ENCODE measurements around the gene IQCB1.

The IQCB1 gene

GRCh38 chr3:121839962-121840361, 5.1 kb upstream of the IQCB1 start:
- no peaks in the 10 kb centered on the region for H3K9me3 ChIP-seq
- intact Hi-C loops (cut with DNase I; ENCODE audit: low total_unique reads) = no loop called here
- no peaks in the 10 kb centered on the region for H3K27me3 ChIP-seq
- DNase-seq = no peak
- no peak overlapping the region for H3K4me3 ChIP-seq
- no peaks in the 10 kb centered on the region for H3K36me3 ChIP-seq
- peaks cover 0 to 6% (median 3%) of the 10 kb centered on the region in 4 donors for H3K4me1 ChIP-seq
- H3K27ac ChIP-seq = no peak overlapping the region
- TF ChIP-seq CTCF (IDR thresholded peaks at IDR 0.05) = no peak

DNA sequence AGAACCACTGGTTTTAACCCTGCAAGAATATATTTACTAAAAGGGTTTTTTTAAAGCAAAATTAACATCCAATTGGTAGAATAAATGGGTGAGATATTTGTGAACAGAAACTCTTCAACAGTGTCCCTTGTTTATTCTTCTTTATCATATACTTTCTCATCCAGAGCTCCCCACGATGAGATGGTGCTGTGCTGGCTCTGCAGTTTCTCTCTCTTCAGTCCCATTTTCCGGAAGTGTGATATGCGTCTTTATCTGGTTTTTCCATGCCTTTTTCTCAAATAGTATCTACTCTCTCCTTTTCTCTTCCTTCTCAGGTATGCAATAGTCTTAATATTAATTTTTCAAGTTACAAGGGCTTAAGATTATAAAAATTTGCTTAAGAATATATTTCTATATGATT, 1.6 kb upstream of the IQCB1 start:
- TF ChIP-seq CTCF (IDR thresholded peaks at IDR 0.05) = no peak
- DNase-seq = no peak
- Histone ChIP-seq H3K4me3 (no peak overlapping the region), H3K9me3 (no peaks in the 10 kb centered on the region), H3K27ac (no peak overlapping the region), H3K4me1 (peaks cover 0 to 25% (median 12%) of the 10 kb centered on the region in 4 donors), H3K36me3 (no peaks in the 10 kb centered on the region), H3K27me3 (no peaks in the 10 kb centered on the region)
- intact Hi-C loops (cut with DNase I; ENCODE audit: low total_unique reads) = no loop called here

DNA sequence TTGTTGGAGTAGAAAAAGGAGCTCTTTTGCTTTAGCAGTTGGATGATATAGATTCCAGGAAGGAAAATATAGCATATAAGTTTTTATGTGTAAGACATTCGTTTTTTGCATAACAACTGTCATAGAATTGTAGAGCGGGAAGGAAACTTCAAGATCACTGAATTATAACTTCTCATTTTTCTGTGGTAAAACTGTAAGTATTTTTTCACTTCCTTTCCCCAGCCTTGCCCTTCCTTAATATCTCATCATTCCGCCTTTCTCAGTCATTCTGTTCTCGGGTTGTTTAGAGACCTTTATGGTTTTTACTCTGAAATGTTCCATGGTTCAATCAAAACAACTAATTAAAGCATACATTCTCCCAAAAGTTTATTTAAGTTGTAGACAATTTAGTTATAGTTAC, 1.2 kb upstream of the IQCB1 start:
- no peaks in the 10 kb centered on the region for H3K36me3 ChIP-seq
- no peak overlapping the region for H3K27ac ChIP-seq
- no peaks in the 10 kb centered on the region for H3K9me3 ChIP-seq
- peaks cover 0 to 25% (median 14%) of the 10 kb centered on the region in 4 donors for H3K4me1 ChIP-seq
- TF ChIP-seq CTCF (IDR thresholded peaks at IDR 0.05) = no peak
- no peak for DNase-seq
- peak overlapping the region; percentile 72 to 85 for H3K4me3 ChIP-seq
- intact Hi-C loops (cut with DNase I; ENCODE audit: low total_unique reads) = no loop called here
- no peaks in the 10 kb centered on the region for H3K27me3 ChIP-seq

DNA sequence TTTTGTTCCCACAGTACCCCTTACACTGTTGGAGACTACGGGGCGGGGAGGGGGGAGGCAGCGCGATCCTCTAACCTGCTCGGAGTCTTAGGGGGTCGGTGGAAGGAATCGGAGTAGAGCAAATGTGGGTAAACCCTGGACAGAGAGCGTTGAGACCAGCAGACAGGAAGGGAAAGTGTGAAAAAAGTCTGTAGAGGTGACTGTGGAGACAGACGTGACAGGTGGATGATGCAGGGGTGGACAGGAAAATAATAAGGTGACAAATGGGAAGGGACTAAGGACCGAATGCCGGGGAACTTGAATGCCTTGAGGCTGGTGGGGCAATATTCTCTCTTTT, 573 bp upstream of the IQCB1 start:
- no peaks in the 10 kb centered on the region for H3K9me3 ChIP-seq
- H3K4me1 ChIP-seq = peaks cover 0 to 25% (median 14%) of the 10 kb centered on the region in 4 donors
- intact Hi-C loops (cut with DNase I; ENCODE audit: low total_unique reads) = no loop called here
- H3K36me3 ChIP-seq = no peaks in the 10 kb centered on the region
- DNase-seq = no peak
- H3K4me3 ChIP-seq = peak overlapping the region; percentile 72 to 85
- H3K27me3 ChIP-seq = no peaks in the 10 kb centered on the region
- peak overlapping the region; percentile 85 to 86 for H3K27ac ChIP-seq
- no peak for TF ChIP-seq CTCF (IDR thresholded peaks at IDR 0.05)

GRCh38 chr3:121834157-121834670, 646 bp downstream of the IQCB1 start:
- peak overlapping the region; percentile 85 to 86 for H3K27ac ChIP-seq
- no peaks in the 10 kb centered on the region for H3K27me3 ChIP-seq
- no peak for DNase-seq
- peak overlapping the region; percentile 72 to 85 for H3K4me3 ChIP-seq
- no peaks in the 10 kb centered on the region for H3K9me3 ChIP-seq
- H3K4me1 ChIP-seq = peaks cover 0 to 25% (median 14%) of the 10 kb centered on the region in 4 donors
- no peak for TF ChIP-seq CTCF (IDR thresholded peaks at IDR 0.05)
- H3K36me3 ChIP-seq = peaks cover 0 to 5% (median 0%) of the 10 kb centered on the region in 3 donors
- intact Hi-C loops (cut with DNase I; ENCODE audit: low total_unique reads) = loop anchor here (5.0 kb wide), 1 partner anchor 287 kb away; the partner anchor contains the start of gene POLQ

DNA sequence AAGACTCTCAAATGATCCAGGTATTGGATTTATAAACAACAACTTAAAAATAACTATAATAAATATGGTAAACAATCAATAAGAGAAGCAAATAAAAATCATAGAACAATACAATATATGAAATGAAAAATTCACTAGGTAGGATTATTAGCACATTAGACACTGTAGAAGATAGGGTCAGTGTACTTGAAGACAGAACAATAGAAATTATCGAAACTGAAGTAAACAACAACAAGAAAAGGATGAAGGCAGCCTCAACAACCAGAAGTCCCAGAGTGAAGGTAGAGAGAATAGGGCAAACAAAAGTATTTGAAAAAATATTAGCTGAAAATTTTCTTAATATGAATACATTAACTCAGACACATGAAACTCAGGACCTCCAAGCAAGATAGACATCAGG, 11.9 kb downstream of the IQCB1 start:
- intact Hi-C loops (cut with DNase I; ENCODE audit: low total_unique reads) = no loop called here
- H3K27ac ChIP-seq = no peak overlapping the region
- peaks cover 48 to 80% (median 66%) of the 10 kb centered on the region in 3 donors for H3K36me3 ChIP-seq

More for the DNA sequence above, 11.9 kb downstream of the IQCB1 start:
- TF ChIP-seq CTCF (IDR thresholded peaks at IDR 0.05) = no peak
- DNase-seq = no peak
- peaks cover 0 to 23% (median 4%) of the 10 kb centered on the region in 4 donors for H3K4me1 ChIP-seq
- no peak overlapping the region for H3K4me3 ChIP-seq
- H3K27me3 ChIP-seq = no peaks in the 10 kb centered on the region
- H3K9me3 ChIP-seq = peaks cover 0 to 4% (median 0%) of the 10 kb centered on the region in 3 donors
